Keratinocyte (primary cell): ENCODE measurements around the gene NECAB3. TPM values are rescaled to one million over a fixed set of nuclear protein-coding genes. Genes with fewer than 3 reads are reported as not detected.

Source experiments
- DNase-seq: peaks from one replicate; pipeline ENCODE4 v3.0.0-alpha.2; 2011; ENCODE audit warnings: low read depth, missing footprints, low spot score
- FAIRE-seq: peaks from 2 replicates; lab custom pipeline; 2011; peaks lifted over from hg19 to GRCh38; lab: Jason Lieb, UNC
- H2AFZ ChIP-seq: 2 replicates; pipeline ENCODE4 v1.6.0; 2012; ENCODE audit warnings: low read length, control low read depth, inconsistent platforms; ENCODE audit not compliant: control insufficient read depth
- H3K27ac ChIP-seq: 2 replicates; pipeline ENCODE4 v1.5.1; 2011; ENCODE audit warnings: low read length; ENCODE audit not compliant: control insufficient read depth, insufficient read depth
- H3K27me3 ChIP-seq: 3 replicates; pipeline ENCODE4 v1.6.0; 2011; ENCODE audit warnings: low read length; ENCODE audit not compliant: control insufficient read depth, insufficient read depth; ENCODE audit errors: extremely low read depth
- H3K36me3 ChIP-seq, 2 experiments: 2 replicates in 1 of 2; 3 replicates in 1 of 2; pipeline ENCODE4 v1.5.1; 2011; ENCODE audit warnings: low read length in 2 of 2, mild to moderate bottlenecking in 1 of 2; ENCODE audit not compliant: control insufficient read depth in 2 of 2, insufficient read depth in 2 of 2; ENCODE audit errors: extremely low read depth in 1 of 2
- H3K4me1 ChIP-seq: 3 replicates; pipeline ENCODE4 v1.5.1; 2011; ENCODE audit warnings: low read length; ENCODE audit not compliant: control insufficient read depth, insufficient read depth; ENCODE audit errors: extremely low read depth
- H3K4me2 ChIP-seq: 3 replicates; pipeline ENCODE4 v1.6.0; 2011; ENCODE audit warnings: low read depth, low read length; ENCODE audit not compliant: control insufficient read depth, insufficient read depth; ENCODE audit errors: extremely low read depth
- H3K4me3 ChIP-seq, 3 experiments: fragments of 200-600 bp in 1 of 3; sonication (generic) in 1 of 3; 2 replicates in 2 of 3; 3 replicates in 1 of 3; pipeline ENCODE4 v1.5.1; 2011 to 2016; ENCODE audit warnings: low read length in 3 of 3, mild to moderate bottlenecking in 3 of 3, control low read depth in 2 of 3, inconsistent platforms in 1 of 3, low read depth in 1 of 3, mixed read lengths in 1 of 3, mixed run types in 1 of 3, moderate library complexity in 1 of 3; ENCODE audit not compliant: control insufficient read depth in 2 of 3, insufficient read depth in 2 of 3; ENCODE audit errors: extremely low read depth in 1 of 3
- H3K79me2 ChIP-seq: 2 replicates; pipeline ENCODE4 v1.6.0; 2012; ENCODE audit warnings: low read length; ENCODE audit not compliant: control insufficient read depth, insufficient read depth
- H3K9ac ChIP-seq: 3 replicates; pipeline ENCODE4 v1.6.0; 2011; ENCODE audit warnings: low read length; ENCODE audit not compliant: control insufficient read depth, insufficient read depth; ENCODE audit errors: extremely low read depth
- H3K9me1 ChIP-seq: 3 replicates; pipeline ENCODE4 v1.6.0; 2011; ENCODE audit warnings: low read length; ENCODE audit not compliant: control insufficient read depth, insufficient read depth; ENCODE audit errors: extremely low read depth
- H3K9me3 ChIP-seq: 2 replicates; pipeline ENCODE4 v1.5.1; 2012; ENCODE audit warnings: low read depth, low read length; ENCODE audit not compliant: control insufficient read depth
- H4K20me1 ChIP-seq: 3 replicates; pipeline ENCODE4 v1.6.0; 2011; ENCODE audit warnings: low read length; ENCODE audit not compliant: control insufficient read depth, insufficient read depth; ENCODE audit errors: extremely low read depth
- EZH2 ChIP-seq: IDR thresholded peaks from one replicate; pipeline ENCODE4 v1.6.1; 2012; ENCODE audit warnings: inconsistent platforms, mild to moderate bottlenecking, low read length, moderate library complexity
- dilution Hi-C: fragments of 300-500 bp; cut with MboI; formaldehyde crosslinking; loops from one replicate; pipeline ENCODE4 v1.7.0; 2020; ENCODE audit warnings: low sequenced_read_pairs; ENCODE audit not compliant: extremely low pct_ligation_motif_present
- polyA plus RNA-seq, 5 experiments: library from polyadenylated mRNA; depleted of rRNA in 3 of 5; stranded (reverse) in 3 of 5; stranded (forward) in 1 of 5; unstranded in 1 of 5; fragments of >200 nt; gene quantifications; 1 replicate in 1 of 5; 2 replicates in 3 of 5; 3 replicates in 1 of 5; pipeline versions ENCODE4 v1.2.1 to v1.2.3, GENCODE V29; 2011 to 2012; ENCODE audit warnings: missing spikeins in 2 of 5, low read depth in 1 of 5, low replicate concordance in 1 of 5
- TF ChIP-seq, protein P1 (sequence below), 3 experiments: IDR thresholded peaks in 1 of 3; conservative IDR thresholded peaks in 1 of 3; optimal IDR thresholded peaks in 1 of 3; 2 replicates in 2 of 3; 3 replicates in 1 of 3; pipeline versions ENCODE3 to v1.5.1; 2011; ENCODE audit warnings: low read length in 3 of 3, mild to moderate bottlenecking in 3 of 3, moderate library complexity in 2 of 3, control low read depth in 1 of 3, inconsistent platforms in 1 of 3; ENCODE audit not compliant: insufficient read depth in 2 of 3; ENCODE audit errors: extremely low read depth in 1 of 3

Gene NECAB3
- polyA plus RNA-seq, 1 donor (not counting 4 experiments of a cell fraction or from before 2014, with no cell fraction given) = 4.6 TPM

DNA sequence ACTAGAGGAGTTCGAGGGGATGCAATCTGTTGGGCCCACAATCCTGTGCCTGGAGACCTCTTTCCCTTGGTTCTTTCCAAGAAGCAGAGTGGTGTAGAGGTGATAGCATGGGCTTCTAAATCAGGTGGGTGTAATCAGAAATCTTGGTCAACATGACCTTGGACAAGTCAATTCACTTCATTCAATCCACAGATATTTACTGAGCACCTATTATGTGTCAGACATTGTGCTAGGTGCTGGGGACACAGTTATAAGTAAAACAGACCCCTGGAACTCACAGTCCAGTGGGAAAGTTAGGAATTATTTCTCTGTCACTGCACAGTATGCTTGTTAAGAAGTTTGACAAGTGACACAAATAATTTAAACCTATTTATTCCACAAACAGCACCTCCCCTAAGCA is 15.3 kb upstream of the NECAB3 start:
- TF ChIP-seq EZH2 = no peak
- TF ChIP-seq, protein P1, sequence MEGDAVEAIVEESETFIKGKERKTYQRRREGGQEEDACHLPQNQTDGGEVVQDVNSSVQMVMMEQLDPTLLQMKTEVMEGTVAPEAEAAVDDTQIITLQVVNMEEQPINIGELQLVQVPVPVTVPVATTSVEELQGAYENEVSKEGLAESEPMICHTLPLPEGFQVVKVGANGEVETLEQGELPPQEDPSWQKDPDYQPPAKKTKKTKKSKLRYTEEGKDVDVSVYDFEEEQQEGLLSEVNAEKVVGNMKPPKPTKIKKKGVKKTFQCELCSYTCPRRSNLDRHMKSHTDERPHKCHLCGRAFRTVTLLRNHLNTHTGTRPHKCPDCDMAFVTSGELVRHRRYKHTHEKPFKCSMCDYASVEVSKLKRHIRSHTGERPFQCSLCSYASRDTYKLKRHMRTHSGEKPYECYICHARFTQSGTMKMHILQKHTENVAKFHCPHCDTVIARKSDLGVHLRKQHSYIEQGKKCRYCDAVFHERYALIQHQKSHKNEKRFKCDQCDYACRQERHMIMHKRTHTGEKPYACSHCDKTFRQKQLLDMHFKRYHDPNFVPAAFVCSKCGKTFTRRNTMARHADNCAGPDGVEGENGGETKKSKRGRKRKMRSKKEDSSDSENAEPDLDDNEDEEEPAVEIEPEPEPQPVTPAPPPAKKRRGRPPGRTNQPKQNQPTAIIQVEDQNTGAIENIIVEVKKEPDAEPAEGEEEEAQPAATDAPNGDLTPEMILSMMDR (optimal IDR thresholded peaks at IDR 0.05 in 1 of 3, IDR thresholded peaks at IDR 0.05 in 1 of 3, conservative IDR thresholded peaks at IDR 0.05 in 1 of 3; ENCODE audit: extremely low read depth in 1 of 3, insufficient read depth in 2 of 3, low read length in 3 of 3) = no peak

DNA sequence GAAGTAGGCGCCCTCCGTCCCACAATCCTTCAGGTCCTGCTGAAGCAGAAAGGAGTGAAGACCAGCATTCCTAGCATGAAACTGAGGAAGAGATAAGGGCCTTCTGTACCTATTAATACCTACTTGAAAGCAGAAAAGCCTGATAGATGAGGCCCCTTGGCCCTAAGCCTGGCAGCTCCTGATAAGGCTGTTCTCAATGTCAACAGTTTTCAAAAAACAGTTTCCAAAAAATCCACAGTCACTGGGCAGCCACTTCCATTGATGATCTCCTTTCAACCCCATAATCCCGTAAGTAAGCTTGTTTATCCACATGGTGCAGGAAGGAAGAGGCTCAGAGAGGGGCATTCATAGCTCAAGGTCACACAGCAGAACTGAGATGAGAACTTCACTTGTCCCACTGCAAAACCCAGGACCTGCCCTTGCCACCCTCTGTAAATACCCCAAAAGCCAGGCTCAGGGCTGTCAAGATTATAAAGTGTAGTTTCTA is 14.8 kb upstream of the NECAB3 start:
- no peak overlapping the region for H2AFZ ChIP-seq
- no peak overlapping the region for H3K4me3 ChIP-seq
- dilution Hi-C loops = no loop called here
- DNase-seq = no peak
- H4K20me1 ChIP-seq = no peaks in the 10 kb centered on the region
- no peaks in the 10 kb centered on the region for H3K27me3 ChIP-seq
- no peak for TF ChIP-seq EZH2
- TF ChIP-seq, protein P1 (optimal IDR thresholded peaks at IDR 0.05 in 1 of 3, IDR thresholded peaks at IDR 0.05 in 1 of 3, conservative IDR thresholded peaks at IDR 0.05 in 1 of 3; ENCODE audit: extremely low read depth in 1 of 3, insufficient read depth in 2 of 3, low read length in 3 of 3) = no peak
- no peak overlapping the region for H3K9ac ChIP-seq
- peaks cover 12% of the 10 kb centered on the region for H3K79me2 ChIP-seq
- H3K36me3 ChIP-seq = no peaks in the 10 kb centered on the region
- H3K9me3 ChIP-seq = no peaks in the 10 kb centered on the region
- peaks cover 13% of the 10 kb centered on the region for H3K4me1 ChIP-seq
- no peak overlapping the region for H3K27ac ChIP-seq
- no peaks in the 10 kb centered on the region for H3K9me1 ChIP-seq
- no peak for FAIRE-seq
- no peak overlapping the region for H3K4me2 ChIP-seq

More for the DNA sequence above, 15.3 kb upstream of the NECAB3 start:
- H3K9ac ChIP-seq = no peak overlapping the region
- H3K4me3 ChIP-seq = no peak overlapping the region
- H3K9me3 ChIP-seq = no peaks in the 10 kb centered on the region
- H3K9me1 ChIP-seq = no peaks in the 10 kb centered on the region
- no peaks in the 10 kb centered on the region for H3K36me3 ChIP-seq
- H4K20me1 ChIP-seq = no peaks in the 10 kb centered on the region
- H2AFZ ChIP-seq = no peak overlapping the region
- H3K79me2 ChIP-seq = peaks cover 9% of the 10 kb centered on the region
- DNase-seq = no peak
- no peaks in the 10 kb centered on the region for H3K27me3 ChIP-seq
- dilution Hi-C loops = no loop called here
- FAIRE-seq = no peak
- H3K4me2 ChIP-seq = no peak overlapping the region
- H3K27ac ChIP-seq = no peak overlapping the region
- H3K4me1 ChIP-seq = peaks cover 13% of the 10 kb centered on the region
